ENCODE results near the gene UXS1.

Gene UXS1

GRCh38 chr2:106129150-106129549, 65.0 kb downstream of the UXS1 start:
- no peak for DNase-seq

GRCh38 chr2:106127776-106128268, 66.3 kb downstream of the UXS1 start:
- DNase-seq: no peak

- no peak for DNase-seq
Measured at GRCh38 chr2:106127282-106127771, 66.8 kb downstream of the UXS1 start.

GRCh38 chr2:106126705-106127281, 67.3 kb downstream of the UXS1 start:
- no peak for DNase-seq

GRCh38 chr2:106126295-106126694, 67.8 kb downstream of the UXS1 start:
- DNase-seq: no peak

- DNase-seq: no peak
Measured at GRCh38 chr2:106124905-106125549, 69.1 kb downstream of the UXS1 start.

GRCh38 chr2:106124106-106124756, 69.9 kb downstream of the UXS1 start:
- no peak for DNase-seq

GRCh38 chr2:106122157-106122556, 71.9 kb downstream of the UXS1 start:
- no peak for DNase-seq

GRCh38 chr2:106120432-106120831, 73.7 kb downstream of the UXS1 start:
- DNase-seq: no peak

- DNase-seq: no peak
Measured at GRCh38 chr2:106119074-106119473, 75.0 kb downstream of the UXS1 start.

GRCh38 chr2:106117882-106118684, 76.0 kb downstream of the UXS1 start:
- DNase-seq: no peak

- DNase-seq: no peak
Measured at GRCh38 chr2:106117347-106117746, 76.8 kb downstream of the UXS1 start.

- DNase-seq: no peak
Measured at GRCh38 chr2:106116248-106116647, 77.9 kb downstream of the UXS1 start.

- no peak for DNase-seq
Measured at GRCh38 chr2:106115665-106116064, 78.4 kb downstream of the UXS1 start.

- DNase-seq: no peak
Measured at GRCh38 chr2:106115250-106115649, 78.9 kb downstream of the UXS1 start.

GRCh38 chr2:106114166-106114565, 79.9 kb downstream of the UXS1 start:
- DNase-seq: no peak

GRCh38 chr2:106113361-106113966, 80.6 kb downstream of the UXS1 start:
- no peak for DNase-seq

GRCh38 chr2:106111882-106112571, 82.1 kb downstream of the UXS1 start:
- DNase-seq: no peak

GRCh38 chr2:106109675-106110424, 84.3 kb downstream of the UXS1 start:
- no peak for DNase-seq

- no peak for DNase-seq
Measured at GRCh38 chr2:106108791-106109190, 85.3 kb downstream of the UXS1 start.

GRCh38 chr2:106108351-106108750, 85.8 kb downstream of the UXS1 start:
- DNase-seq: no peak

All from NCI-H1048 (cell line).